HCT116 (cell line): ENCODE data around the gene TWNK. TPM values are rescaled to one million over a fixed set of nuclear protein-coding genes. Genes with fewer than 3 reads are reported as not detected.

ENCODE experiments used
- ATAC-seq: fragments of 200-7000 bp; cut with Tn5 transposase; 2 replicates; pipeline ENCODE4 v1.9.1; 2020; ENCODE audit warnings: mild to moderate bottlenecking, moderate library complexity
- BruUV-seq: library from RNA; stranded (reverse); fragments of 400-500 nt; replicated peaks from 2 replicates; lab custom pipeline; 2021; lab: Mats Ljungman, UMichigan
- CTCF ChIA-PET: fragments of 300-600 bp; sonication (Branson Sonifier 250); formaldehyde crosslinking; loops from one replicate; lab custom pipeline; 2021; ENCODE audit warnings: antibody characterized with exemption; lab: Charles Lee
- POLR2A ChIA-PET: fragments of 300-600, 350-600 bp; sonication (Branson Sonifier 250); formaldehyde crosslinking; loops from one replicate; lab custom pipeline; 2021; ENCODE audit warnings: antibody characterized with exemption; lab: Charles Lee
- RAD21 ChIA-PET, 2 experiments: fragments of 300-600 bp; sonication (Branson Sonifier 250); formaldehyde crosslinking; loops; one replicate each; lab custom pipeline; 2023; ENCODE audit warnings: low total read pairs in 2 of 2; ENCODE audit not compliant: uncharacterized antibody in 2 of 2, unreplicated experiment in 2 of 2, low non-redundant PET in 1 of 2; lab: Charles Lee
- DNase-seq: peaks from one replicate; pipeline ENCODE4 v3.0.0-alpha.2; 2010; ENCODE audit warnings: low read depth, low spot score
- H2AFZ ChIP-seq: fragments of 200-600 bp; shearing (Covaris generic), sonication (generic); 2 replicates; pipeline ENCODE4 v1.6.1; 2017; ENCODE audit warnings: low read depth, mixed run types, mixed read lengths, antibody characterized with exemption, low read length; ENCODE audit not compliant: poor library complexity, severe bottlenecking
- H3K27ac ChIP-seq: 2 replicates; pipeline ENCODE4 v1.5.1; 2012; ENCODE audit warnings: low read depth, low read length
- H3K27me3 ChIP-seq: fragments of 200-600 bp; sonication (generic); 2 replicates; pipeline ENCODE4 v1.6.1; 2016; ENCODE audit warnings: mixed run types, low read length, mixed read lengths; ENCODE audit not compliant: insufficient read depth
- H3K36me3 ChIP-seq, 2 experiments: fragments of 200-500 bp in 1 of 2; fragments of 200-600 bp in 1 of 2; sonication (Bioruptor generic) in 1 of 2; sonication (generic) in 1 of 2; 2 replicates each; pipeline versions ENCODE4 v1.5.1 to v1.6.1; 2014 to 2016; ENCODE audit warnings: low read length in 2 of 2, inconsistent platforms in 1 of 2, mixed read lengths in 1 of 2, mixed run types in 1 of 2; ENCODE audit not compliant: insufficient read depth in 2 of 2, control insufficient read depth in 1 of 2
- H3K4me1 ChIP-seq, 2 experiments: fragments of 200-600 bp in 1 of 2; sonication (generic) in 1 of 2; 2 replicates each; pipeline versions ENCODE4 v1.5.1 to v1.6.1; 2012 to 2017; ENCODE audit warnings: low read length in 2 of 2, inconsistent platforms in 1 of 2, mild to moderate bottlenecking in 1 of 2, mixed read lengths in 1 of 2, mixed run types in 1 of 2, moderate library complexity in 1 of 2; ENCODE audit not compliant: insufficient read depth in 2 of 2, control insufficient read depth in 1 of 2
- H3K4me2 ChIP-seq: fragments of 200-600 bp; sonication (generic); 2 replicates; pipeline ENCODE4 v1.6.1; 2017; ENCODE audit warnings: mixed run types, low read length, mixed read lengths
- H3K4me3 ChIP-seq, 2 experiments: fragments of 200-600 bp in 1 of 2; sonication (generic) in 1 of 2; replicated peaks in 1 of 2; 2 replicates each; pipeline ENCODE4 v1.5.1; 2011 to 2016; ENCODE audit warnings: low read length in 2 of 2, control low read depth in 1 of 2, low read depth in 1 of 2, mild to moderate bottlenecking in 1 of 2, mixed read lengths in 1 of 2, mixed run types in 1 of 2
- H3K79me2 ChIP-seq: fragments of 200-600 bp; sonication (generic); 2 replicates; pipeline ENCODE4 v1.6.1; 2017; ENCODE audit warnings: mild to moderate bottlenecking, mixed run types, low read length, moderate library complexity, mixed read lengths; ENCODE audit not compliant: insufficient read depth
- H3K9ac ChIP-seq: fragments of 200-600 bp; sonication (generic); 2 replicates; pipeline ENCODE4 v1.6.1; 2016; ENCODE audit warnings: low read length, mixed read lengths
- H3K9me2 ChIP-seq: fragments of 200-600 bp; sonication (generic), shearing (Covaris generic); 2 replicates; pipeline ENCODE4 v1.6.1; 2017; ENCODE audit warnings: mixed run types, mild to moderate bottlenecking, moderate library complexity; ENCODE audit not compliant: insufficient read depth
- H3K9me3 ChIP-seq, 2 experiments: fragments of 200-500 bp in 1 of 2; fragments of 200-600 bp in 1 of 2; sonication (Bioruptor generic) in 1 of 2; sonication (generic) in 1 of 2; 2 replicates each; pipeline ENCODE4 v1.6.1; 2014 to 2017; ENCODE audit warnings: low read length in 2 of 2, mixed read lengths in 2 of 2, inconsistent platforms in 1 of 2, low read depth in 1 of 2, mild to moderate bottlenecking in 1 of 2, mixed run types in 1 of 2, moderate library complexity in 1 of 2; ENCODE audit not compliant: control insufficient read depth in 1 of 2, insufficient read depth in 1 of 2
- H4K20me1 ChIP-seq: fragments of 200-600 bp; sonication (generic), shearing (Covaris generic); 2 replicates; pipeline ENCODE4 v1.6.1; 2017; ENCODE audit warnings: mixed run types, mild to moderate bottlenecking, moderate library complexity; ENCODE audit not compliant: insufficient read depth
- ATF3 ChIP-seq: IDR thresholded peaks from 2 replicates; pipeline ENCODE4 v1.6.1; 2012
- CBX3 ChIP-seq: IDR thresholded peaks from 2 replicates; pipeline ENCODE4 v1.6.1; 2012; ENCODE audit warnings: low read depth
- CEBPB ChIP-seq: IDR thresholded peaks from 2 replicates; pipeline ENCODE4 v1.6.1; 2012; ENCODE audit warnings: low read depth
- EGR1 ChIP-seq: IDR thresholded peaks from 2 replicates; pipeline ENCODE4 v1.6.1; 2012; ENCODE audit warnings: low read depth
- ELF1 ChIP-seq: IDR thresholded peaks from 2 replicates; pipeline ENCODE4 v1.6.1; 2012; ENCODE audit warnings: low read depth, borderline replicate concordance
- EZH2 ChIP-seq: fragments of 200-600 bp; sonication (generic); IDR thresholded peaks from 2 replicates; pipeline ENCODE4 v1.6.1; 2017; ENCODE audit warnings: antibody characterized with exemption, mixed run types
- FOSL1 ChIP-seq: IDR thresholded peaks from 2 replicates; pipeline ENCODE4 v1.6.1; 2012; ENCODE audit warnings: low read depth
- POLR2A ChIP-seq: IDR thresholded peaks from 2 replicates; pipeline ENCODE4 v1.7.0; 2011; ENCODE audit warnings: borderline replicate concordance; ENCODE audit not compliant: insufficient read depth, insufficient read length; ENCODE audit errors: extremely low read depth
- POLR2AphosphoS5 ChIP-seq: IDR thresholded peaks from 2 replicates; pipeline ENCODE4 v1.6.1; 2011; ENCODE audit warnings: mild to moderate bottlenecking, low read depth, low read length, moderate library complexity
- REST ChIP-seq: IDR thresholded peaks from 2 replicates; pipeline ENCODE4 v1.6.1; 2012; ENCODE audit warnings: low read depth
- SIN3A ChIP-seq: IDR thresholded peaks from 2 replicates; pipeline ENCODE4 v1.6.1; 2012; ENCODE audit warnings: low read depth
- SP1 ChIP-seq: IDR thresholded peaks from 2 replicates; pipeline ENCODE4 v1.6.1; 2012; ENCODE audit warnings: low read depth
- SRF ChIP-seq: IDR thresholded peaks from 2 replicates; pipeline ENCODE4 v1.6.1; 2012; ENCODE audit warnings: low read depth
- TCF7L2 ChIP-seq: IDR thresholded peaks from 2 replicates; pipeline ENCODE4 v1.7.0; 2011; ENCODE audit warnings: borderline replicate concordance, inconsistent platforms; ENCODE audit not compliant: insufficient read depth, insufficient read length; ENCODE audit errors: extremely low read depth
- YY1 ChIP-seq: IDR thresholded peaks from 2 replicates; pipeline ENCODE4 v1.6.1; 2011; ENCODE audit warnings: low read length, low read depth, moderate library complexity, mild to moderate bottlenecking; ENCODE audit not compliant: insufficient replicate concordance; ENCODE audit errors: extremely low read depth
- ZBTB33 ChIP-seq: IDR thresholded peaks from 2 replicates; pipeline ENCODE4 v1.6.1; 2011; ENCODE audit warnings: mild to moderate bottlenecking, low read length, moderate library complexity; ENCODE audit not compliant: insufficient replicate concordance; ENCODE audit errors: extremely low read depth
- ZFX ChIP-seq: fragments of 450-650 bp; IDR thresholded peaks from 2 replicates; pipeline ENCODE4 v1.6.1; 2017
- intact Hi-C: fragments of 100-400 bp; cut with micrococcal nuclease; formaldehyde crosslinking; loops from 2 replicates; pipeline ENCODE4 v1.10.0; 2022
- total RNA-seq: library from RNA; stranded (reverse); gene quantifications from one replicate; pipeline ENCODE4 v1.2.1, GENCODE V29; 2021; ENCODE audit not compliant: unreplicated experiment

Gene TWNK
- total RNA-seq, 1 experiment from 2014 or later, result 42.1 TPM

- H3K79me2 ChIP-seq, result peaks cover 40% of the 10 kb centered on the region
- no peak overlapping the region for H3K27ac ChIP-seq
- no peak overlapping the region for H3K9ac ChIP-seq
- intact Hi-C loops, result no loop called here
- H3K9me2 ChIP-seq, result no peaks in the 10 kb centered on the region
- ATAC-seq, result no peak
- ChIA-PET RAD21 (interaction anchor here in 1 of 2 experiments (0.6 kb wide), 1 partner anchor 57 kb away, joined by 5 read pairs; no protein-coding TSS in a partner anchor), CTCF (interaction anchor here (1.1 to 8.3 kb wide), 2 partner anchors 6 to 38 kb away, joined by 3 to 118 read pairs; no protein-coding TSS in a partner anchor), POLR2A (no interaction called here)
- H3K4me3 ChIP-seq, result no peak overlapping the region
- H3K4me1 ChIP-seq, result peaks cover 11 to 29% of the 10 kb centered on the region in 2 experiments; a peak in 3 of 4 replicates
- no peaks in the 10 kb centered on the region for H4K20me1 ChIP-seq
- BruUV-seq, result no TSS peak
- no peak for TF ChIP-seq POLR2AphosphoS5
- TF ChIP-seq REST, result no peak
- TF ChIP-seq CEBPB, result no peak
- TF ChIP-seq ATF3, result no peak
- TF ChIP-seq CBX3, result no peak
- TF ChIP-seq TCF7L2, result no peak
- TF ChIP-seq SIN3A, result no peak
- no peak for TF ChIP-seq EZH2
- no peak for TF ChIP-seq EGR1
- TF ChIP-seq SP1, result no peak
- TF ChIP-seq SRF, result no peak
- TF ChIP-seq YY1, result no peak
- no peak for TF ChIP-seq ELF1
- no peak for TF ChIP-seq ZFX
- no peak for TF ChIP-seq POLR2A
- no peak for TF ChIP-seq FOSL1
- no peak for TF ChIP-seq ZBTB33
- no peak for DNase-seq
- no peak overlapping the region for H2AFZ ChIP-seq
- H3K36me3 ChIP-seq, result peaks cover 12 to 15% of the 10 kb centered on the region in 2 experiments; a peak in 3 of 4 replicates
- no peak overlapping the region for H3K4me2 ChIP-seq
- H3K9me3 ChIP-seq, result no peaks in the 10 kb centered on the region
- no peaks in the 10 kb centered on the region for H3K27me3 ChIP-seq
These were observed 16.4 kb downstream of the TWNK start for GRCh38 chr10:101003639-101004206.
